Measurements from ENCODE around the gene KCNJ10.
A peak's percentile ranks its signal among the peaks of the same experiment; 100 is the strongest.

The KCNJ10 gene

DNA sequence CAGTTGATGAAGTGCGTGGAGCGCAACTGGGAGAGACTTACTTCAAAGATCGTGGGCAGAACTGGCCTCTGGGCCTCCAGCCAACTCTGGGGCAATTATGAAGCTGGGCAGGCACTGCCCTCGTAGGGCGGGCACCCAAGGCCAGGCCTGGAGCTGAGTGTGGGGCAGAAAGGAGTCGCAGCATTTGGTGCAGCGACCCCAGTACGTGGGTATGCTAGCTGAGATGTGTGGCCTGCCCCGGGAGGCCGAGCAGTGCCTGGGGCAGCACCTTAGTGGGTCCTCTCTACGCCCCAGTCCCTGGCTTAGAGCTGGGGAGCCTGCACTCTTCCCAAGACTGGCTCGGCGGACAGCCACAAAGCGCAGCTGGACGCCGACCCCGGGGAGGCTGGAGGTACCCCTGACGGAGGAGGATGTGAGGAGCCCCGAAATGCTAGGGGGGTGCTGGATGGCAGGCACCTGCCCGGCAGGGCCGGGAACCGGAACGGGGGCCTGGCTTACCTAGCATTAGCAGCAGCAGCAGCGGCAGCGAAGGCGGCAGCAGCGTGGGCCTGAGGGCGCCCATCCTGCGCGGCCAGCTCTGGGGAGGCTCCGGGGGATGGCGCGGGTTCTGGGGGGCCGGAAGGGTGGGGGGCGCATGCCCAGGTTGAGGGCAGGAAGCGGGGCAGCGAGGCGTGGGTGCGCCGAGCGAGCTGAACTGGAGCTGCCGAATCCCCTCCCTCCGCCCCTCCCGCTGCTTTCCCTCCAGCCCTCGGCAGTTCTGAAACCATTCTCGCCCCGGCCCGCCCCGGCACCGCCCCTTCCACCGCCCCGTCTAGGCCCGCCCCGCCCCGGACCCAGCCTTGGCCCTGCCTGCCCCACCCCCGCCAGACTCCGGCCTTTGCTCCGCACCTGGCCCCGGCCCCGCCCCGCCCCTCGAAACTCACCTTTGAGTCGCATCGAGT is 28.2 kb upstream of the KCNJ10 start, which contains the start of gene IGSF8:
TSS of gene IGSF8 (minus strand) at position 709 of the 941 bp plus-strand sequence. CDS start at position 562, 147 bp downstream.
- Histone ChIP-seq H3K9me3 (no peaks in the 10 kb centered on the region), H3K4me3 (peak within 1 kb of the TSS; percentile 96), H3K4me1 (peaks cover 0 to 79% (median 57%) of the 10 kb centered on the region in 4 donors), H3K36me3 (peaks cover 18 to 24% (median 18%) of the 10 kb centered on the region in 3 donors), H3K27me3 (no peaks in the 10 kb centered on the region), H3K27ac (peak within 1 kb of the TSS; percentile 96 to 99)
- peak; percentile 87 to 97 for DNase-seq
- intact Hi-C loops (cut with DNase I; ENCODE audit: low total_unique reads): loop anchor here (1.0 kb wide), 1 partner anchor 12 kb away; no protein-coding TSS in a partner anchor
- TF ChIP-seq, protein P1, sequence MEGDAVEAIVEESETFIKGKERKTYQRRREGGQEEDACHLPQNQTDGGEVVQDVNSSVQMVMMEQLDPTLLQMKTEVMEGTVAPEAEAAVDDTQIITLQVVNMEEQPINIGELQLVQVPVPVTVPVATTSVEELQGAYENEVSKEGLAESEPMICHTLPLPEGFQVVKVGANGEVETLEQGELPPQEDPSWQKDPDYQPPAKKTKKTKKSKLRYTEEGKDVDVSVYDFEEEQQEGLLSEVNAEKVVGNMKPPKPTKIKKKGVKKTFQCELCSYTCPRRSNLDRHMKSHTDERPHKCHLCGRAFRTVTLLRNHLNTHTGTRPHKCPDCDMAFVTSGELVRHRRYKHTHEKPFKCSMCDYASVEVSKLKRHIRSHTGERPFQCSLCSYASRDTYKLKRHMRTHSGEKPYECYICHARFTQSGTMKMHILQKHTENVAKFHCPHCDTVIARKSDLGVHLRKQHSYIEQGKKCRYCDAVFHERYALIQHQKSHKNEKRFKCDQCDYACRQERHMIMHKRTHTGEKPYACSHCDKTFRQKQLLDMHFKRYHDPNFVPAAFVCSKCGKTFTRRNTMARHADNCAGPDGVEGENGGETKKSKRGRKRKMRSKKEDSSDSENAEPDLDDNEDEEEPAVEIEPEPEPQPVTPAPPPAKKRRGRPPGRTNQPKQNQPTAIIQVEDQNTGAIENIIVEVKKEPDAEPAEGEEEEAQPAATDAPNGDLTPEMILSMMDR (IDR thresholded peaks at IDR 0.05): no peak

DNA sequence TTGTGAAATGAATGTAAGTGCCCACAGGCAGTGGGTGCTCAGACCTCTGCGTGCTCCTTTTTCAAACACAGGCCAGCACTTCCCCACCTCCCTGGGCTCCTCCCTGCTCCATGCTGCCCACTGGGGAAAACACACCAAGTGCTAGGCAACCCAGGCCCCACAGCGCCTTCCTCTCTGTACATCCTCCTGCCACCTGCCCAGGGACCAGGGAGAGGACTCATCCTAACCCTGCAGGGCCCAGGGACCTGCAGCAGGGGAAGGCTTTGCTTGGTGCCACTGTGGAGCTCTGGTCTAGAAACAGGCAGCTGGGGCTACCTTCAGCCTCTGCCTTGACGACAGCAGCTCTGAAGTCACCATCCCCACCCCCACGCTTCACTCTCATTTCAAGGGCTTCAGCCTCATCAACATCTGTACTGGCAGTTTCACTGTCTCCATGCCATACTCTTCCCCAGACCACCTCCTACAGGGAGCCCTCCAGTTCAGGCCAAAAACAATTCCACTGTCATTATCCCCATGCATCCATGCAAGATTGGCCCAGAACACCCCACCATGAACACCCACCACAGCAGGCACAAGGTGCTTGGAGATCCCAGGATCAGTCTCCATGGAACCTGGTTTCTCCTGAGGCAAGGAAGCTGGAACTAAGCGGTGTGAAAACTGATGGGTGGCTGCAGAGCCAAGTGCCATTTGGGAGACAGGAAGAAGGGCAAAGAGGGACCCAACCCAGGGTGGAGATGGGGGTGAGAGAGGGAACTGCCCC is 27.4 kb upstream of the KCNJ10 start:
- Histone ChIP-seq H3K27ac (peak overlapping the region; percentile 96 to 99), H3K4me3 (peak overlapping the region; percentile 96), H3K4me1 (peaks cover 0 to 74% (median 49%) of the 10 kb centered on the region in 4 donors), H3K36me3 (peaks cover 26 to 32% (median 27%) of the 10 kb centered on the region in 3 donors), H3K9me3 (no peaks in the 10 kb centered on the region), H3K27me3 (no peaks in the 10 kb centered on the region)
- DNase-seq: no peak
- TF ChIP-seq, protein P1 (IDR thresholded peaks at IDR 0.05): no peak
- intact Hi-C loops (cut with DNase I; ENCODE audit: low total_unique reads): no loop called here

DNA sequence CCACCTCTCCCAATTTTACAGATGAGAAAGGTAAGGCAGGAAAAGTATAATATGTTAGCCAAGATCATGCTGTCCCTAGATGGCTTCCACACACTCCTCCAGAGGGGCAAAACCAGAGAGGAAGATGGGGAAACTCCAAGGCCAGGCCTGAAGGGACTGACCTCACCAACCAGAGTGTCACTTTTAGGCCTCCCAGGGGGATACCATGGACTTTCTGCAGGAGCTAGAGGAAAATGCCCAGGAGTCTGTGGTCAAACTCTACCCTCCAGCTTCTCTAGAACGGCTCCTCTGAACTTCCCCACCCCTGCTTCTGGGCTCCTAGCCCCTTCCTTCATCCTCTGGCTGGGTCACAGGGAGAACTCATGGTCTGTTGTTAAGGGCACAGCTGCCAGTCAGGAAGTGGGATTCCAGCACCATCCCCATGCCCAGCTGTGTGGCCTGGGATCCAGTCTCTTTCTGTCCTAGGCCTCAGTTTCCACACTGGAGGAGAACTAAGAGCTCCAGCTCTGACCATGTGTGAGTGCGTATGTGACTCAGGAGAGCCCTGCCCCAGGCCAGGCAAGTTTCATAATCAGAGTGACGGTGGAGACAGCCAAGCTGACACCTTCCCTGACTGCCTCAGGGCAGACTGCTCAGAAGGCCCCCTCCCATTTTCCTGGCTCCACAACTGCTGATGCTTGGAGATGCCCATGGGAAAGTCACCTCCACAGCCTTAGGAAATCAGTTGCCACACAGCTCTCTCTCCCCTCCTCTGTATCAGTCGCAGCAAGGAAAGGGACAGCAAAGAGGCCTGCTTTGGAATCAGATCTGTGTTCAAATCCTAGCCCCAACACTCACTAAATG is 26.5 kb upstream of the KCNJ10 start:
- DNase-seq: peak; percentile 77 to 87
- Histone ChIP-seq H3K4me1 (peaks cover 0 to 66% (median 41%) of the 10 kb centered on the region in 4 donors), H3K27me3 (no peaks in the 10 kb centered on the region), H3K36me3 (peaks cover 35 to 41% (median 35%) of the 10 kb centered on the region in 3 donors), H3K4me3 (peak overlapping the region; percentile 96), H3K9me3 (no peaks in the 10 kb centered on the region), H3K27ac (peak overlapping the region; percentile 96 to 99)
- intact Hi-C loops (cut with DNase I; ENCODE audit: low total_unique reads): no loop called here
- TF ChIP-seq, protein P1 (IDR thresholded peaks at IDR 0.05): no peak

DNA sequence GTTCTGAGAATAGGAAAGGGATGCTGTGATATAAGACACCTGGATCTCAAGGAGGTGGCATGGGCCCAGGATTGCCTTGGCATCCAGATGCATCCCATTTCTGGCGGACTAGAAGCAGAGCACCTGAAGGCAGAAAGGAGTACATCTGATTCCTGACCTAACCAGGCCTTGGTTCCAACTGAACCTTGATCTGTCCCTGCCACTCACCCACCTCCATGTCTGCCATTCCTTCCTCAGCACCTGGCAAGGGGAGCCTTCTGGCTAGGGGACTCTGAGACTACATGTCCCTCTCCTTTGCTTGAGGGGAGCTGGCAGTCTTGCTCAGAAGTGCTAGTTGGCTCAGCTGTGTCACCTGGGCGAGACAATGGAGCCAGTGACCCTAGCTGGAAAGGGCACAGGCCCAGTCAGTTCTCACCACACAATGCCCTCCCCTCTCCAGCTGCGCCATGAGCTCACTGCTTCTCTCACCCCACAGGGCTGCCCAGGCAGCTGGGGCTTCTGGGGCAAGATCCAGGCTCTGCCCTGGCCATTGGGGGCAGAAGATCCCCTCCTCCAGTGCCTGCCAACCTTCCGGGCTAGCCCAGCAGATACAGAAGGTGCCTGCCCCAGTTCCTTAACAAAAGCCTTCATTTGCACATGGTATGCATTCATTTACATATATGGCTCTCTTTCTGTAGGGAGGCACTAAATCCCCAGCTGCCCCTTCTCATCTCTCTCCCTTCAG is 25.6 kb upstream of the KCNJ10 start:
- DNase-seq: no peak
- H3K36me3 ChIP-seq: peaks cover 44 to 50% (median 45%) of the 10 kb centered on the region in 3 donors
- no peaks in the 10 kb centered on the region for H3K9me3 ChIP-seq
- intact Hi-C loops (cut with DNase I; ENCODE audit: low total_unique reads): no loop called here
- TF ChIP-seq, protein P1 (IDR thresholded peaks at IDR 0.05): no peak
- no peak overlapping the region for H3K4me3 ChIP-seq
- H3K4me1 ChIP-seq: peaks cover 0 to 61% (median 37%) of the 10 kb centered on the region in 4 donors
- peak overlapping the region; percentile 96 to 99 for H3K27ac ChIP-seq
- no peaks in the 10 kb centered on the region for H3K27me3 ChIP-seq

Measured in tibial artery (tissue), 4 donors.